DOHH2 (cell line): ENCODE results near the gene PTPRC.

ENCODE experiments used
- CTCF ChIP-seq: fragments of 200-600 bp; sonication (generic); IDR thresholded peaks from one replicate; pipeline ENCODE4 v1.5.1; 2014; ENCODE audit warnings: antibody characterized with exemption, mild to moderate bottlenecking, low read depth, low read length; ENCODE audit not compliant: poor library complexity, severe bottlenecking
- EZH2phosphoT487 ChIP-seq: fragments of 200-600 bp; sonication (generic); IDR thresholded peaks from 2 replicates; pipeline ENCODE4 v1.6.1; 2017; ENCODE audit warnings: borderline replicate concordance, mild to moderate bottlenecking, antibody characterized with exemption, low read length, moderate library complexity, mixed read lengths

- TF ChIP-seq CTCF (no peak), EZH2phosphoT487 (no peak)
These were observed 63.1 kb downstream of the PTPRC start for GRCh38 chr1:198701766-198702539.
